K562 (cell line): ENCODE data around the gene TBC1D16. TPM values are rescaled to one million over a fixed set of nuclear protein-coding genes. Genes with fewer than 3 reads are reported as not detected.

Experiments
- ATAC-seq: fragments of 200-7000 bp; cut with Tn5 transposase; 3 replicates; pipeline ENCODE4 v1.9.1; 2020; ENCODE audit warnings: moderate library complexity
- BruUV-seq: library from RNA; stranded (reverse); fragments of 400-500 nt; replicated peaks from 2 replicates; lab custom pipeline; 2021; lab: Mats Ljungman, UMichigan
- CTCF ChIA-PET: fragments of 300-600 bp; formaldehyde crosslinking; extraction: SDS; loops from one replicate; lab custom pipeline; 2021; ENCODE audit warnings: low intra/inter-chr PET ratio; lab: Yijun Ruan, JAX
- POLR2A ChIA-PET: fragments of 300-600, 350-650 bp; sonication (Branson Sonifier 250); formaldehyde crosslinking; extraction: SDS; loops from one replicate; lab custom pipeline; 2021; ENCODE audit warnings: antibody characterized with exemption, inconsistent platforms; lab: Yijun Ruan, JAX
- DNase-seq, 4 experiments: peaks; one replicate each; pipeline versions ENCODE4 v3.0.0 to v3.0.0-alpha.2; 2011 to 2018; ENCODE audit warnings: low spot score in 3 of 4, mixed read lengths in 3 of 4; ENCODE audit errors: extremely low read depth in 1 of 4
- FAIRE-seq: peaks from 2 replicates; lab custom pipeline; 2011; peaks lifted over from hg19 to GRCh38; lab: Jason Lieb, UNC
- H2AFZ ChIP-seq: 2 replicates; pipeline ENCODE4 v1.6.0; 2011; ENCODE audit warnings: low read depth, low read length, control low read depth, inconsistent platforms
- H3K27ac ChIP-seq: fragments of 200-600 bp; 3 replicates; pipeline ENCODE4 v1.8.0; 2011; ENCODE audit warnings: low read depth, mild to moderate bottlenecking, control low read depth, inconsistent platforms, low read length, moderate library complexity, mixed read lengths; ENCODE audit errors: extremely low read depth
- H3K27me3 ChIP-seq, 2 experiments: fragments of 300-600 bp in 1 of 2; 2 replicates in 1 of 2; 3 replicates in 1 of 2; pipeline versions ENCODE4 v1.6.0 to v1.8.0; 2011; ENCODE audit warnings: inconsistent platforms in 2 of 2, low read length in 2 of 2, mild to moderate bottlenecking in 1 of 2, mixed read lengths in 1 of 2, moderate library complexity in 1 of 2; ENCODE audit not compliant: control insufficient read depth in 2 of 2, insufficient read depth in 2 of 2
- H3K36me3 ChIP-seq: fragments of 300-600 bp; 3 replicates; pipeline ENCODE4 v1.8.0; 2011; ENCODE audit warnings: mild to moderate bottlenecking, low read length, inconsistent platforms; ENCODE audit not compliant: control insufficient read depth, insufficient read depth
- H3K4me1 ChIP-seq, 2 experiments: fragments of 200-600 bp in 1 of 2; replicated peaks in 1 of 2; 2 replicates in 1 of 2; 3 replicates in 1 of 2; pipeline versions ENCODE4 v1.5.1 to v1.8.0; 2011; ENCODE audit warnings: inconsistent platforms in 2 of 2, low read length in 2 of 2, mild to moderate bottlenecking in 1 of 2, mixed read lengths in 1 of 2, moderate library complexity in 1 of 2; ENCODE audit not compliant: control insufficient read depth in 2 of 2, insufficient read depth in 2 of 2
- H3K4me2 ChIP-seq: 2 replicates; pipeline ENCODE4 v1.6.1; 2011; ENCODE audit warnings: low read length, control low read depth, inconsistent platforms, mixed read lengths; ENCODE audit not compliant: insufficient read depth
- H3K4me3 ChIP-seq: fragments of 200-600 bp; sonication (generic), shearing (Covaris generic); 2 replicates; pipeline ENCODE4 v1.5.1; 2016; ENCODE audit warnings: control low read depth, inconsistent platforms
- H3K79me2 ChIP-seq: fragments of 200-600 bp; 3 replicates; pipeline ENCODE4 v1.8.0; 2011; ENCODE audit warnings: low read length, inconsistent platforms; ENCODE audit not compliant: control insufficient read depth, insufficient read depth
- H3K9ac ChIP-seq, 2 experiments: 2 replicates each; pipeline versions ENCODE4 v1.6.0 to v1.6.1; 2011; ENCODE audit warnings: low read depth in 2 of 2, low read length in 2 of 2, control low read depth in 1 of 2, inconsistent platforms in 1 of 2, mild to moderate bottlenecking in 1 of 2, mixed read lengths in 1 of 2; ENCODE audit not compliant: insufficient read depth in 1 of 2
- H3K9me1 ChIP-seq: one replicate; pipeline ENCODE4 v1.6.0; 2011; ENCODE audit warnings: inconsistent platforms, mild to moderate bottlenecking, low read length, moderate library complexity; ENCODE audit not compliant: control insufficient read depth, insufficient read depth
- H3K9me3 ChIP-seq: replicated peaks from 2 replicates; pipeline ENCODE4 v1.5.1; 2011; ENCODE audit warnings: low read depth, low read length, inconsistent platforms; ENCODE audit not compliant: control insufficient read depth, insufficient read depth
- H4K20me1 ChIP-seq: replicated peaks from 2 replicates; pipeline ENCODE4 v1.6.1; 2011; ENCODE audit warnings: low read length, inconsistent platforms, mixed read lengths; ENCODE audit not compliant: control insufficient read depth, insufficient read depth
- ETV6 ChIP-seq, 3 experiments: fragments of 150-350 bp in 1 of 3; sonication (generic) in 1 of 3; formaldehyde crosslinking in 1 of 3; IDR thresholded peaks; 2 replicates each; pipeline versions ENCODE4 v1.6.1 to v1.8.0; 2014 to 2022; ENCODE audit warnings: borderline replicate concordance in 2 of 3, low read depth in 2 of 3, antibody characterized with exemption in 1 of 3, low read length in 1 of 3, mild to moderate bottlenecking in 1 of 3, missing genetic modification reagents in 1 of 3
- GTF2A2 ChIP-seq: IDR thresholded peaks from 2 replicates; pipeline ENCODE4 v1.6.1; 2016; ENCODE audit warnings: mild to moderate bottlenecking, missing genetic modification characterization, missing compliant biosample characterization
- MYNN ChIP-seq, 2 experiments: sonication (generic); formaldehyde crosslinking in 1 of 2; IDR thresholded peaks; 2 replicates each; pipeline versions ENCODE4 v1.5.0 to v1.6.1; 2016 to 2020; ENCODE audit warnings: antibody characterized with exemption in 1 of 2, missing genetic modification reagents in 1 of 2
- NONO ChIP-seq, 2 experiments: fragments of 200-400 bp in 1 of 2; fragments of 450-650 bp in 1 of 2; formaldehyde crosslinking in 1 of 2; IDR thresholded peaks; 2 replicates each; pipeline ENCODE4 v1.6.1; 2017; ENCODE audit warnings: low read depth in 2 of 2, mild to moderate bottlenecking in 2 of 2, moderate library complexity in 2 of 2, low read length in 1 of 2
- PHF20 ChIP-seq: fragments of 450-650 bp; IDR thresholded peaks from 2 replicates; pipeline ENCODE4 v1.6.1; 2018; ENCODE audit not compliant: partially characterized antibody
- SREBF2 ChIP-seq: sonication (generic); formaldehyde crosslinking; IDR thresholded peaks from 2 replicates; pipeline ENCODE4 v1.4.0; 2020; ENCODE audit warnings: mild to moderate bottlenecking, missing genetic modification reagents
- TAF7 ChIP-seq: fragments of 450-650 bp; IDR thresholded peaks from 2 replicates; pipeline ENCODE4 v1.6.1; 2016; ENCODE audit warnings: missing genetic modification characterization, missing compliant biosample characterization
- ZNF165 ChIP-seq: fragments of 250-450 bp; sonication (Bioruptor Pico); IDR thresholded peaks from 2 replicates; pipeline ENCODE4 v1.4.0; 2020; ENCODE audit warnings: borderline replicate concordance
- ZSCAN32 ChIP-seq: fragments of 450-650 bp; formaldehyde crosslinking; IDR thresholded peaks from 2 replicates; pipeline ENCODE4 v1.4.0; 2020; ENCODE audit warnings: mild to moderate bottlenecking, moderate library complexity
- WGBS: fragments of 100-300 bp; shearing (Covaris generic); methylation state at CpG from one replicate; pipeline ENCODE4 v1.1.6; 2016; ENCODE audit warnings: low coverage, mixed read lengths; ENCODE audit not compliant: insufficient coverage; ENCODE audit errors: missing lambda C conversion rate; 5-methylcytosine and 5-hydroxymethylcytosine counted together
- in situ Hi-C: fragments of 300-500 bp; cut with MboI; formaldehyde crosslinking; loops from 4 replicates; pipeline ENCODE4 v1.15.0; 2018; ENCODE audit warnings: inconsistent platforms, mixed read lengths
- intact Hi-C: fragments of 100-400 bp; cut with micrococcal nuclease; formaldehyde crosslinking; loops from 2 replicates; pipeline ENCODE4 v1.14.2; 2022
- polyA plus RNA-seq, 8 experiments: library from polyadenylated mRNA; depleted of rRNA in 4 of 8; stranded (reverse) in 5 of 8; unstranded in 3 of 8; fragments of >200 nt; fragmentation: Nextera tagmentation in 2 of 8; fragmentation: Illumina TruSeq in 1 of 8; extraction: Ambion mirVana in 2 of 8; extraction: Trizol in 1 of 8; gene quantifications; 2 replicates each; pipeline versions ENCODE4 v1.2.1 to v1.2.3, GENCODE V29; 2011 to 2014; ENCODE audit warnings: inconsistent platforms in 1 of 8, missing spikeins in 1 of 8
- total RNA-seq, 7 experiments: library from RNA; depleted of rRNA in 6 of 7; stranded (reverse); fragments of >200 nt in 6 of 7; fragmentation: Illumina TruSeq in 2 of 7; extraction: Trizol in 2 of 7; gene quantifications; 2 replicates each; pipeline versions ENCODE4 v1.2.1 to v1.2.3, GENCODE V29; 2011 to 2021; ENCODE audit warnings: low replicate concordance in 1 of 7
- TF ChIP-seq, protein P1 (sequence below): fragments of 250-450 bp; sonication (Bioruptor Pico); IDR thresholded peaks from 2 replicates; pipeline ENCODE4 v1.8.0; 2022; ENCODE audit warnings: moderate library complexity, mild to moderate bottlenecking, inconsistent platforms
- TF ChIP-seq, protein P2 (sequence below): fragments of 250-450 bp; sonication (Bioruptor Pico); IDR thresholded peaks from 2 replicates; pipeline ENCODE4 v1.5.0; 2021; ENCODE audit warnings: mild to moderate bottlenecking, borderline replicate concordance
- TF ChIP-seq, protein P3 (sequence below): sonication (generic); formaldehyde crosslinking; IDR thresholded peaks from 2 replicates; pipeline ENCODE4 v1.9.0; 2022; ENCODE audit warnings: mild to moderate bottlenecking, missing genetic modification reagents
- TF ChIP-seq, protein P4 (sequence below): sonication (generic); formaldehyde crosslinking; IDR thresholded peaks from 2 replicates; pipeline ENCODE4 v1.8.0; 2022; ENCODE audit warnings: missing genetic modification reagents, mild to moderate bottlenecking, borderline replicate concordance

TBC1D16 gene
- total and polyA plus RNA-seq, 9 of the 15 experiments (the other 6 are each of a cell fraction or from before 2014, with no cell fraction given): 0.01 to 0.20 (median 0.03) TPM; not detected in 1

DNA sequence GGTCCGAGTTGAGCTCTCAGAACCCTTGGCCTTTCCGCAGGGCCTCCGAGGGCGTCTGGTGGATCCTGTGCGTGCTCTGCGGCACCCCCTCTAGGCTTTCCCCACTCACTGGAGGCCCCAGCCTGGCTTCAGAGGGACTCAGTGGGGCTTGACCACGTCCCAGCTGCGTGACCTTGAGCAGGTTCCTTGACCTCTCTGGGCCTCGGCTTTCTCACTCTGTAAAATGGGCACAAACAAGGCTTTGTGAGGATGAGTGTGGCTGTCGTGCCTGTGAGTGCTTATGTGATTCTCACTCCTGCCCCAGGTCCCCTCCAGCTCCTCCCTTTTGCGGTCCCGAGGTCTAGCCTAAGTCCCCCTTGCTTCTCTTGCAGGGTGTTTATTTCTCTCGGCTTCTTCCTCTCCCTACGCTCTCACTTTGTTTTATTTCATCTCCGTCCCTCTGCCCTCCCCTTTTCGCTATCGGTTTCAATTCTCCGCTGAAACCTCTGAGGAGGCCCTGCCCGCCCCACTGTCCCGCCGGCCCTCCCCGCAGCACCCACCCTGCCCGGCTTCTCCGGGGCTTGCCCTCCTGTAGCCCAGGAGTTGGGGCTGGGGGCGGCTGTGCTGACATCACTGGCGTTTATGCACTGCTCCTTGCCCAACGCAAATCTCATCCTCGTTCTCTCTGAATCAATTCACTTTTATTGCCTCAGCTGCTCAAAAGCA lies 114.1 kb downstream of the TBC1D16 start (continued):
- TF ChIP-seq PHF20: no peak

DNA sequence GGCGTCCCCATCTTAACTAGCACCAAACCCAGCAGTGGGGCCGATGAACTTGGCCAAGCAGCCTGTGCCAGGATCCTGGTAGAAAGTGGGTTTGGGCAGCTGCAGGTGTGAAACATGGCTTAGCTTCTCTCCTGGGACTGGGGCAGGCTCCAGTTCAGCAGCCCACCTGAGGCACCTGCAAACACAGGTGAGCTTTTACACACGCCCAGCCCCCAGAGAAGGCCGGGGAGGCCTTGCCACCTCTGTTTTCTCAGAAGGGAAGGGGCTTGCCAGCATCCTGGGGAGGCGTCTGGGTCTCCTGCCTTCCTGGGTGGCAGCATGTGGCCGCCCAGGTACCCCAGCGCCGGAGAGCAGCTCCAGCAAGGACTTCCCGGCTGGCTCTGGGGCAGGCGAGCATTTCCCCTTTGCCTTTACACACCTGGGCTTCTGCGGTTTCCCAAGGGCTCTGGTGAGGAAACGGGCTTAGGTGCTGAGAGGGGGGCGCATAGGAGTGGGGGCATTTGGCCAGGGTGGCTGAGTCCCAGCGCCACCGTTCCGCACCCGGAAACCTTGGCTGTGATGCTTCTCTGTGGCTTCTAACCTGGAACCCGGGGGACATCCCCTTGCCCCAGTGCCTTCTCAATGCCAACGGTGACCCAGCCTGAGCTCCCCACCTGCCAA lies 114.8 kb downstream of the TBC1D16 start:
- Histone ChIP-seq H4K20me1 (peaks cover 12% of the 10 kb centered on the region; the same call in 1 of the 2 replicates), H3K4me3 (no peak overlapping the region), H3K9me1 (no peaks in the 10 kb centered on the region), H3K27ac (no peak overlapping the region), H2AFZ (no peak overlapping the region), H3K4me1 (peaks cover 0 to 34% of the 10 kb centered on the region in 2 experiments; a peak in 2 of 5 replicates), H3K9ac (no peak overlapping the region), H3K4me2 (no peak overlapping the region), H3K27me3 (peaks cover 5 to 64% of the 10 kb centered on the region in 2 experiments; a peak in 4 of 5 replicates), H3K79me2 (no peaks in the 10 kb centered on the region), H3K9me3 (no peaks in the 10 kb centered on the region), H3K36me3 (no peaks in the 10 kb centered on the region)
- DNase-seq (no peak), FAIRE-seq (no peak), ATAC-seq (no peak)
- intact Hi-C loops (no loop called here), in situ Hi-C loops (no loop called here)
- ChIA-PET POLR2A (interaction anchor here (0.6 to 1.4 kb wide), 2 partner anchors 12 to 77 kb away, joined by 3 read pairs; no protein-coding TSS in a partner anchor), CTCF (no interaction called here)
- WGBS: 26% methylated on average over 16 of the region's 19 CpGs
- BruUV-seq: no TSS peak
- TF ChIP-seq SREBF2 (CRISPR knock-in tag) (no peak), GTF2A2 (tag) (no peak), TAF7 (tag) (no peak), ZNF165 (CRISPR knock-in tag) (no peak), NONO (IDR thresholded peaks at IDR 0.05; ENCODE audit: low read depth in 2 of 2, low read length in 1 of 2) (no peak), ZSCAN32 (CRISPR knock-in tag) (no peak), ETV6 (IDR thresholded peaks at IDR 0.05; ENCODE audit: borderline replicate concordance in 1 of 2, low read depth in 2 of 2, low read length in 1 of 2) (no peak), ETV6 (CRISPR knock-in tag; IDR thresholded peaks at IDR 0.05; ENCODE audit: borderline replicate concordance) (no peak), MYNN (IDR thresholded peaks at IDR 0.05) (no peak), MYNN (CRISPR knock-in tag; IDR thresholded peaks at IDR 0.05) (no peak)
- TF ChIP-seq, protein P1, sequence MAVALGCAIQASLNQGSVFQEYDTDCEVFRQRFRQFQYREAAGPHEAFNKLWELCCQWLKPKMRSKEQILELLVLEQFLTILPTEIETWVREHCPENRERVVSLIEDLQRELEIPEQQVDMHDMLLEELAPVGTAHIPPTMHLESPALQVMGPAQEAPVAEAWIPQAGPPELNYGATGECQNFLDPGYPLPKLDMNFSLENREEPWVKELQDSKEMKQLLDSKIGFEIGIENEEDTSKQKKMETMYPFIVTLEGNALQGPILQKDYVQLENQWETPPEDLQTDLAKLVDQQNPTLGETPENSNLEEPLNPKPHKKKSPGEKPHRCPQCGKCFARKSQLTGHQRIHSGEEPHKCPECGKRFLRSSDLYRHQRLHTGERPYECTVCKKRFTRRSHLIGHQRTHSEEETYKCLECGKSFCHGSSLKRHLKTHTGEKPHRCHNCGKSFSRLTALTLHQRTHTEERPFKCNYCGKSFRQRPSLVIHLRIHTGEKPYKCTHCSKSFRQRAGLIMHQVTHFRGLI (CRISPR knock-in tag): no peak
- TF ChIP-seq, protein P2, sequence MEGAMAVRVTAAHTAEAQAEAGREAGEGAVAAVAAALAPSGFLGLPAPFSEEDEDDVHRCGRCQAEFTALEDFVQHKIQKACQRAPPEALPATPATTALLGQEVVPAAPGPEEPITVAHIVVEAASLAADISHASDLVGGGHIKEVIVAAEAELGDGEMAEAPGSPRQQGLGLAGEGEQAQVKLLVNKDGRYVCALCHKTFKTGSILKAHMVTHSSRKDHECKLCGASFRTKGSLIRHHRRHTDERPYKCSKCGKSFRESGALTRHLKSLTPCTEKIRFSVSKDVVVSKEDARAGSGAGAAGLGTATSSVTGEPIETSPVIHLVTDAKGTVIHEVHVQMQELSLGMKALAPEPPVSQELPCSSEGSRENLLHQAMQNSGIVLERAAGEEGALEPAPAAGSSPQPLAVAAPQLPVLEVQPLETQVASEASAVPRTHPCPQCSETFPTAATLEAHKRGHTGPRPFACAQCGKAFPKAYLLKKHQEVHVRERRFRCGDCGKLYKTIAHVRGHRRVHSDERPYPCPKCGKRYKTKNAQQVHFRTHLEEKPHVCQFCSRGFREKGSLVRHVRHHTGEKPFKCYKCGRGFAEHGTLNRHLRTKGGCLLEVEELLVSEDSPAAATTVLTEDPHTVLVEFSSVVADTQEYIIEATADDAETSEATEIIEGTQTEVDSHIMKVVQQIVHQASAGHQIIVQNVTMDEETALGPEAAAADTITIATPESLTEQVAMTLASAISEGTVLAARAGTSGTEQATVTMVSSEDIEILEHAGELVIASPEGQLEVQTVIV (CRISPR knock-in tag): no peak
- TF ChIP-seq, protein P3, sequence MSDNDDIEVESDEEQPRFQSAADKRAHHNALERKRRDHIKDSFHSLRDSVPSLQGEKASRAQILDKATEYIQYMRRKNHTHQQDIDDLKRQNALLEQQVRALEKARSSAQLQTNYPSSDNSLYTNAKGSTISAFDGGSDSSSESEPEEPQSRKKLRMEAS (CRISPR knock-in tag): no peak
- TF ChIP-seq, protein P4, sequence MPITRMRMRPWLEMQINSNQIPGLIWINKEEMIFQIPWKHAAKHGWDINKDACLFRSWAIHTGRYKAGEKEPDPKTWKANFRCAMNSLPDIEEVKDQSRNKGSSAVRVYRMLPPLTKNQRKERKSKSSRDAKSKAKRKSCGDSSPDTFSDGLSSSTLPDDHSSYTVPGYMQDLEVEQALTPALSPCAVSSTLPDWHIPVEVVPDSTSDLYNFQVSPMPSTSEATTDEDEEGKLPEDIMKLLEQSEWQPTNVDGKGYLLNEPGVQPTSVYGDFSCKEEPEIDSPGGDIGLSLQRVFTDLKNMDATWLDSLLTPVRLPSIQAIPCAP: no peak
